Measurements from ENCODE around the gene FEM1B.

FEM1B gene

GRCh38 chr15:68256675-68257450 lies 20.7 kb upstream of the FEM1B start:
- no peak for DNase-seq
- in situ Hi-C loops (cut with MboI; ENCODE audit: low pct_unique_long_range_greater_than_20kb, low sequenced_read_pairs), result no loop called here

- in situ Hi-C loops (cut with MboI; ENCODE audit: low pct_unique_long_range_greater_than_20kb, low sequenced_read_pairs), result no loop called here
- DNase-seq, result no peak
Observed at GRCh38 chr15:68258692-68259091, 18.9 kb upstream of the FEM1B start.

GRCh38 chr15:68259883-68260282 lies 17.7 kb upstream of the FEM1B start:
- in situ Hi-C loops (cut with MboI; ENCODE audit: low pct_unique_long_range_greater_than_20kb, low sequenced_read_pairs), result no loop called here

GRCh38 chr15:68261241-68261640 lies 16.3 kb upstream of the FEM1B start:
- in situ Hi-C loops (cut with MboI; ENCODE audit: low pct_unique_long_range_greater_than_20kb, low sequenced_read_pairs), result no loop called here
- no peak for DNase-seq

More at GRCh38 chr15:68259883-68260282, 17.7 kb upstream of the FEM1B start:
- DNase-seq, result no peak

DNA sequence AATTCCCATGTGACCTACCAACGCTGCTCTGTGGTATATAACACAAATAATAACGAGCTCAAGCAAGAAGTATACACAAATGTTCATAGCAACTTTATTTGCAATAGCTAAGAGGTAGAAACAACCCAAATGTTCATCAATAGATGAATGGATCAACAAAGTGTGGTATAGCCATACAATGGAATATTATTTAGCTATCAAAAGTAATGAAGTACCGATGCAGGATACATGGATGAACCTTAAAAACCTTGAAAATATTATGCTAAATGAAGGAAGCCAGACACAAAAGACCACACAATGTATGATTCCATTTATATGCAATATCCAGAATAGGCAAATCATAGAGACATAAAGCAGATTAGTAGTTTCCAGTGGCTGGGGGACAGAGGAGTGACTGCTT lies 15.6 kb upstream of the FEM1B start:
- no peak for DNase-seq
- in situ Hi-C loops (cut with MboI; ENCODE audit: low pct_unique_long_range_greater_than_20kb, low sequenced_read_pairs), result no loop called here

DNA sequence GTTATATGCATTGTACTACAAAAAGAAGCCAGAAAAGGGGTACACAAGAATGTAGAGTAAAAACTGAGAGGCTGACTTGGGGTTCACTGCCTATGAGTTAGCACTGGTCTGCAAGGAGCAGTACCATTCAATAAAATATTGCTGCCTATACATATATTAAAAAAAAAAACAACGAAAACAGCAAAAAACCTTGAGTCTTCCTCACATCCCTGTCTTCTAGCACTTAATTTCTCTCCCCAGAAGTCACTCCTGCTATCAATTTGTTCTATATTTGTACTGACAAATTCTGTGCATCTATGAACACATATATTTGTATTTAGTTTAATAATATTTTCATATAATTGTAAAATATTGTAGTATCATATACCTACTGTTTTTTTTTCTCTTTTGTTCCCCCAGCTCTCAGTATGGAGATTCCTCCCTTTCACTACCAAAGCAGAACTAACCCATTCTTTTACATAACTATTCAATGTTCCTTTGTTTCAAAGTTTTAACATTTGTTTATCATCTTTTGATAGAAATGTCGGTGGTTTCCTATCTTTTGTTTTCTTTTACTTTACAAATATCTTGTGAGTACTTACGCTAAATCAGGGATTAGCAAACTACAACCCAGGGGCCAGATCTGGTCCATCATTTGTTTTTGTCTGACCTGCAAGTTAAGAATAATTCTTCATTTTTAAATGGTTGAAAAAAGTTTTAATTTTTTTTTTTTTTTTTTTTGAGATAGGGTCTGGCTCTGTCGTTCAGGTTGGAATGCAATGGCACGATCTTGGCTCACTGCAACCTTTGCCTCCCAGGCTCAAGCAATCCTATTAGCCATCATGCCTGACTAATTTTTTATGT lies 14.8 kb upstream of the FEM1B start:
- in situ Hi-C loops (cut with MboI; ENCODE audit: low pct_unique_long_range_greater_than_20kb, low sequenced_read_pairs), result no loop called here
- no peak for DNase-seq

GRCh38 chr15:68264282-68264681 lies 13.3 kb upstream of the FEM1B start:
- DNase-seq, result no peak
- in situ Hi-C loops (cut with MboI; ENCODE audit: low pct_unique_long_range_greater_than_20kb, low sequenced_read_pairs), result no loop called here

- in situ Hi-C loops (cut with MboI; ENCODE audit: low pct_unique_long_range_greater_than_20kb, low sequenced_read_pairs), result no loop called here
- no peak for DNase-seq
Observed at GRCh38 chr15:68265081-68265480, 12.5 kb upstream of the FEM1B start.

DNA sequence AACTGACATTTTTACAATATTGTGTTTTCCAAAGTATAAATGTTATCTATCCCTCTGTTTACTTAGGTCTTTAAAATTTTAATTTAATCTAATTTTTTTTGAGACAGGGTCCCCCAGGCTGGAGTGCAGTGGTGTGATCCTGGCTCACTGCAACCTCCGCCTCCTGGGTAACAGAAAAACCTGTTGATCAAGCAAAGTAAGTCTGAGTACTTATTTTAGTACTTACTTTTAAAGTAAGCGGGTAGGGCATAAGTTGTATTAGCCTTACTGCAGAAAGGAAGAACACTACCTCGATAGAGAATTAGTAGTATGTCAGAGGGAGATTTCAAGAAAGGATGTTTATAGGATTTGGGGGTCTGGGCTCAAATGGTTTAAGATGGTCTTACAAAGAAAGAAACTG lies 11.9 kb upstream of the FEM1B start:
- in situ Hi-C loops (cut with MboI; ENCODE audit: low pct_unique_long_range_greater_than_20kb, low sequenced_read_pairs), result no loop called here
- DNase-seq, result no peak

GRCh38 chr15:68268405-68268804 lies 9.1 kb upstream of the FEM1B start:
- DNase-seq, result no peak
- in situ Hi-C loops (cut with MboI; ENCODE audit: low pct_unique_long_range_greater_than_20kb, low sequenced_read_pairs), result no loop called here

DNA sequence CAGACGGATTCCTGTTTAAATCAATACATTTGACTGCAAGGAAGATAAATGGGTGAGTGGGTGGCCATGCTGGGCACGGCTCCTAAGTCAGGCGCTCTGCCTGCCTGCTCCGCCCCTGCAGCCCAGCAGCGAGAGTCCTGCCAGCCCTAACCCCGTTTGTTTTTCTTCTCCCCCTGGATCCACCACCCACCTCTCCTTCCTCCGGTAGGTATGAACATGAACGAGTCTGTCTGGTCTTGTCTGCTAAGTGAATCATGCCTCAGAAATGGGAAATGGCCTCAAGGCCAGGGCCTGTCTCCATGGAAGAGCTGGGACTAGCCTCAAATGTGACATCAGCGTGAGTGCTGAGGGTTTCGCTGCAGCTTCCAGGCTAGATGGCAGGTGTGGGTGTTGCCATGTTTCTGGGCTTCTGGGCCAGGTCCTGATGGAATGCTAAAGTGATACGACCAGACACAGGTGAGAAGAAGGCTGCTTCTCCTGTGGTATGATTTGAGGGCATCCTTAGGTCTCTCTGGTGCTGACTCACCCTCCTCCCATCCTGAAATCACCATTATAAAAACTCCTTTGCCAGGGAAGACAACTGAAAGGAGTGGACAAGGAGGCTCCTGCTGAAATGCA lies 5.6 kb upstream of the FEM1B start:
- no peak for DNase-seq
- in situ Hi-C loops (cut with MboI; ENCODE audit: low pct_unique_long_range_greater_than_20kb, low sequenced_read_pairs), result no loop called here

DNA sequence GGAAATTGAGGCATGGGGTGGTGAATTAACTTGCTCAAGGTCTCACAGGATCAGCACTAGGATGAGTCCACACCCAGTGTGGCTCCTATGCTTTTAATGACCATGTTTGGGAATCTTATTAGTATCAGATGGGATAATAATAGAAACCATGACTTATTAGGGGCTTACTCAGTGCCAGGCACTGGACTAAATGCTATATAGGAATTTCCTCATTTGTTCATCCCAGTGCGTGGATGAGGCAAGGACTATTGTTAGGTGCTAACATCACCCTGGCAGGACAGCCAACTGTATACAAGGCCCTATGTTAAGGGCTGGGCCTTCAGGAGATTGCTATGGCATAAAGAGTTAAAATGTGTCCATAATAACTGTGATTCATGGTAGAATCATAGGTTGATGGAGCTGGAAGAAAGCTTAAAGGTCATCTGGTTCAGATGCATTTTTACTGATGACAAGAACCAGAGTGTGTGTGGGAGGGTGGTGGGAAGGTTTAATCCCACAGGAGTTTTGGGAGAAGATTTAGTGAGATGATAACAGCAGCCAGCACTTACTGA lies 4.7 kb upstream of the FEM1B start:
- DNase-seq, result no peak
- in situ Hi-C loops (cut with MboI; ENCODE audit: low pct_unique_long_range_greater_than_20kb, low sequenced_read_pairs), result no loop called here

- in situ Hi-C loops (cut with MboI; ENCODE audit: low pct_unique_long_range_greater_than_20kb, low sequenced_read_pairs), result no loop called here
- DNase-seq, result no peak
Observed at GRCh38 chr15:68274201-68274848, 3.2 kb upstream of the FEM1B start.

DNA sequence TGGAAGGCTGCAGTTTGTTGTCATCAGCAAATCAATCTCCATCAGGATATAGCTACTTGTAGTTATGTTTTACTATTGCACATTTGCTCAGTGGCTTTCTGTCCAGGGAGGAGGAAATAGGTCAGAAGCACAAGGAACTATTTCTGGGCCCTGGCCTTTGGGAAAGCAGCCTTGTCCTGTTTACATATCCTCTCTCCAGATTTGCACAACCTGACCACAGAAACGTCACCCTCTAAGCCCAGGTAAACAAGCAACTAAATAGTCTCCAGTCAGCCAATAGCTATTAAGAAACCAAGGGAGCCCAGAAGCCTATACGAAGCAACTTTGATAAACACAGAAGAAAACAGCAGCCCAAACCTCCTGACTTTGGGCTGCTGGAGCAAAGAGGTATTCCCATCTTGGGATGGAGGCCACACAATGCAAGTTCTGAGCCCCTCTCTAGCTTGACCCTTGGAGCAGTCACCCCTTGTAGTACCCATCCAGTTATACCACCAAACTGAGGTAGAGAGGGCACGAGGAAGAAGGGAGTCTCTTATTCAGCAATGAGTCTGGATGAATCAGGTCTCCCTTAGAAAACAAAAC lies 2.3 kb upstream of the FEM1B start:
- DNase-seq, result no peak
- in situ Hi-C loops (cut with MboI; ENCODE audit: low pct_unique_long_range_greater_than_20kb, low sequenced_read_pairs), result no loop called here

- in situ Hi-C loops (cut with MboI; ENCODE audit: low pct_unique_long_range_greater_than_20kb, low sequenced_read_pairs), result no loop called here
Observed at GRCh38 chr15:68276668-68277067, 877 bp upstream of the FEM1B start.

DNA sequence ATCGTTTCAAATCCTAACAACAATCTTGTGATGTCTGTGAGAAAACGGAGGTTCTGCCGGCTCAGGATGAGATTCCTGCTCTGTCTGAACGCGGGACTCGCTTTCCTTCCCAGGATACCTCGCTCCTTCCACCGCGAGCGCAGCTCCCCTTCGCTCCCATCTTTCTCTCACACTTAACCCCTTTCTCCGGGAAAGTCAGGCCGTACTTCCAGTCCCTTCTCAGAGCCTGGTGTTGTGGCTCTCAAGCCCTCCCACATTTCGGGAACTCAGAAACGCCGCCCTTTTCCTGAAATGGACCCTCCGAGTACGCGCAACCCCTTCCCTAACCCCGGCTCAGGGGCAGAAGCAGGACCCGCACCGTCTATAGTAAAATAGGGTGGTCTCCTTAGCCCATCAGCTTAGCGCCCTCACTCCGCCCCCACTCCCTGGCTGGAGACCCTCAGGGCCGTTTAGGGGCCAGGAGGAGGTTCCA lies 378 bp upstream of the FEM1B start:
- in situ Hi-C loops (cut with MboI; ENCODE audit: low pct_unique_long_range_greater_than_20kb, low sequenced_read_pairs), result no loop called here
- DNase-seq, result no peak

More at GRCh38 chr15:68276668-68277067, 877 bp upstream of the FEM1B start:
- no peak for DNase-seq

DNA sequence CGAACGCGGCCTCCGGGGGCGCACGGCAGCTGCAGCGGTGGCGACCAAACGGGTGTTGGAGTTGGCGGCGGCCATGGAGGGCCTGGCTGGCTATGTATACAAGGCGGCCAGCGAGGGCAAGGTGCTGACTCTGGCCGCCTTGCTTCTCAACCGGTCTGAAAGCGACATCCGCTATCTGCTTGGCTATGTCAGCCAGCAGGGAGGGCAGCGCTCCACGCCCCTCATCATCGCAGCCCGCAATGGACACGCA lies 725 bp downstream of the FEM1B start:
- in situ Hi-C loops (cut with MboI; ENCODE audit: low pct_unique_long_range_greater_than_20kb, low sequenced_read_pairs), result no loop called here
- DNase-seq, result no peak

GRCh38 chr15:68278595-68279405 lies 1.3 kb downstream of the FEM1B start:
- in situ Hi-C loops (cut with MboI; ENCODE audit: low pct_unique_long_range_greater_than_20kb, low sequenced_read_pairs), result no loop called here
- peak; percentile 71 for DNase-seq

All from KBM-7 (cell line).